ENCODE data around the gene VWA5B2. TPM values are rescaled to one million over a fixed set of nuclear protein-coding genes. Genes with fewer than 3 reads are reported as not detected.

VWA5B2 gene
- total and polyA plus RNA-seq, 2 experiments from 2014 or later, result 0.66 TPM; not detected in 1

- Histone ChIP-seq H3K4me2 (peak overlapping the region; percentile 90), H3K9me2 (ENCODE audit: insufficient read depth) (no peaks in the 10 kb centered on the region), H3F3A (replicated peaks; ENCODE audit: low read depth) (no peaks in the 10 kb centered on the region), H3K4me1 (ENCODE audit: insufficient read depth) (no peaks in the 10 kb centered on the region), H3K27me3 (ENCODE audit: insufficient read depth) (peaks cover 78% of the 10 kb centered on the region), H3K4me3 (peak overlapping the region; percentile 63), H3K27ac (ENCODE audit: low read depth) (no peak overlapping the region), H2AFZ (peak overlapping the region; percentile 43; the same call in 1 of the 2 replicates), H3K79me2 (replicated peaks; ENCODE audit: insufficient read depth) (no peaks in the 10 kb centered on the region), H3K36me3 (ENCODE audit: insufficient read depth) (no peaks in the 10 kb centered on the region), H4K20me1 (replicated peaks; ENCODE audit: insufficient read depth) (0 out of 2 replicates have a peak, but pooled peaks cover 6% of the 10 kb centered on the region)
- peak; percentile 85 for TF ChIP-seq EZH2 (IDR thresholded peaks at IDR 0.05; ENCODE audit: low read depth, unreplicated experiment)
- TF ChIP-seq NANOG (IDR thresholded peaks at IDR 0.05; ENCODE audit: borderline replicate concordance), result no peak
- peak; percentile 11 for TF ChIP-seq EZH2phosphoT487 (IDR thresholded peaks at IDR 0.05; ENCODE audit: unreplicated experiment)
- TF ChIP-seq STAT1 (IDR thresholded peaks at IDR 0.05; ENCODE audit: unreplicated experiment), result no peak
- peaks cover 7% of the 10 kb centered on the region for H3K4me1 Mint-ChIP-seq
- H3K27ac Mint-ChIP-seq, result no peak overlapping the region
- DNase-seq (ENCODE audit: low spot score) (peak; percentile 65), ATAC-seq (peak; percentile 18)
- H3K9me3 Mint-ChIP-seq, result no peaks in the 10 kb centered on the region; the same call in 2 of the 3 replicates
- H3K27me3 Mint-ChIP-seq (ENCODE audit: insufficient read depth, low read depth, poor library complexity), result peaks cover 58% of the 10 kb centered on the region
- H3K36me3 Mint-ChIP-seq (ENCODE audit: low read depth), result no peaks in the 10 kb centered on the region; the same call in 2 of the 3 replicates
- H3K4me3 Mint-ChIP-seq, result peak overlapping the region; percentile 53
Measured at GRCh38 chr3:184230603-184231528, 1.5 kb downstream of the VWA5B2 start.

- Mint-ChIP-seq H3K4me3 (peak overlapping the region; percentile 53; the same call in 2 of the 3 replicates), H3K27me3 (ENCODE audit: insufficient read depth, low read depth, poor library complexity) (peaks cover 58% of the 10 kb centered on the region), H3K36me3 (ENCODE audit: low read depth) (no peaks in the 10 kb centered on the region; the same call in 2 of the 3 replicates), H3K4me1 (peaks cover 9% of the 10 kb centered on the region), H3K27ac (no peak overlapping the region), H3K9me3 (no peaks in the 10 kb centered on the region; the same call in 2 of the 3 replicates)
- Histone ChIP-seq H2AFZ (no peak overlapping the region), H3K9me2 (ENCODE audit: insufficient read depth) (no peaks in the 10 kb centered on the region), H3K27ac (ENCODE audit: low read depth) (no peak overlapping the region), H3K27me3 (ENCODE audit: insufficient read depth) (peaks cover 75% of the 10 kb centered on the region), H4K20me1 (replicated peaks; ENCODE audit: insufficient read depth) (0 out of 2 replicates have a peak, but pooled peaks cover 6% of the 10 kb centered on the region), H3K36me3 (ENCODE audit: insufficient read depth) (no peaks in the 10 kb centered on the region), H3F3A (replicated peaks; ENCODE audit: low read depth) (no peaks in the 10 kb centered on the region), H3K4me3 (no peak overlapping the region), H3K4me2 (no peak overlapping the region), H3K4me1 (ENCODE audit: insufficient read depth) (no peaks in the 10 kb centered on the region), H3K79me2 (replicated peaks; ENCODE audit: insufficient read depth) (no peaks in the 10 kb centered on the region)
- DNase-seq (ENCODE audit: low spot score) (no peak), ATAC-seq (no peak)
- no peak for TF ChIP-seq ZNF114 (CRISPR knock-in tag; IDR thresholded peaks at IDR 0.05)
- no peak for TF ChIP-seq ZNF462 (CRISPR knock-in tag; IDR thresholded peaks at IDR 0.05)
- TF ChIP-seq REST (IDR thresholded peaks at IDR 0.05; ENCODE audit: unreplicated experiment), result no peak
- no peak for TF ChIP-seq EZH2phosphoT487 (IDR thresholded peaks at IDR 0.05; ENCODE audit: unreplicated experiment)
- no peak for TF ChIP-seq STAT1 (IDR thresholded peaks at IDR 0.05; ENCODE audit: unreplicated experiment)
- no peak for TF ChIP-seq CTCF (conservative IDR thresholded peaks at IDR 0.05; ENCODE audit: low read depth in 2 of 2)
Measured at GRCh38 chr3:184231671-184232070, 2.3 kb downstream of the VWA5B2 start.
